ENCODE measurements around the gene ZCCHC18. TPM values are rescaled to one million over a fixed set of nuclear protein-coding genes. Genes with fewer than 3 reads are reported as not detected.
"Not testable (repeated sequence)": the region's sequence is repeated elsewhere in the genome, so short reads cannot be mapped to it uniquely, and the experiment has no call there.

The ZCCHC18 gene
- total RNA-seq, 1 experiment from 2014 or later: not detected

DNA sequence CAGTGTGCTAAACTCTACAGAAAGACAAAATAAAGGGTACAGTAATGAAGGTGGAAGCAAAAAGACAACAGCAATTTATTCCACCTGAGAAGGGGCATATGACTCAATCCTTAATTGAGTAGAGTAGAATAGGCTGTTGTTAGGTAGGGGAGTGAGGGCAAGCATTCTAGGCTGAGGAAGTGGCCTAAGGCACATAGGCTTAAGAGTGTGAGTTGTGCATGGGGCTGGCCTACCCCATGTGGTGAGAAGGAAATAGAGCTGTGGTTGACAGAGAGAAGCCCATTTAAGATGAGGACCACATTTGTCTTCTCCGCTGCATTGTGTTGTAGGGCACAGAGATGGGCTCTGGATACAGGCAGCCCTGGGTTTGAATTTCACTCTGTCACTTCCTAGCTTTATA lies 3.4 kb upstream of the ZCCHC18 start:
- ChIA-PET CTCF (interaction anchor here (1.1 kb wide), 1 partner anchor 9 kb away, joined by 4 read pairs; no protein-coding TSS in a partner anchor), POLR2A (no interaction called here)
- no peak for DNase-seq (ENCODE audit: unreplicated experiment)
- Mint-ChIP-seq H3K36me3 (ENCODE audit: insufficient read depth, unreplicated experiment) (no peaks in the 10 kb centered on the region), H3K4me1 (ENCODE audit: insufficient read depth, unreplicated experiment) (peaks cover 8% of the 10 kb centered on the region), H3K4me3 (ENCODE audit: unreplicated experiment) (no peak overlapping the region), H3K27me3 (ENCODE audit: insufficient read depth, unreplicated experiment) (peaks cover 81% of the 10 kb centered on the region), H3K27ac (ENCODE audit: low read depth, unreplicated experiment) (no peak overlapping the region), H3K9me3 (ENCODE audit: unreplicated experiment) (no peaks in the 10 kb centered on the region)
- BruUV-seq (replicated peaks): no TSS peak
- intact Hi-C loops (cut with micrococcal nuclease): no loop called here
- TF ChIP-seq, protein P1, sequence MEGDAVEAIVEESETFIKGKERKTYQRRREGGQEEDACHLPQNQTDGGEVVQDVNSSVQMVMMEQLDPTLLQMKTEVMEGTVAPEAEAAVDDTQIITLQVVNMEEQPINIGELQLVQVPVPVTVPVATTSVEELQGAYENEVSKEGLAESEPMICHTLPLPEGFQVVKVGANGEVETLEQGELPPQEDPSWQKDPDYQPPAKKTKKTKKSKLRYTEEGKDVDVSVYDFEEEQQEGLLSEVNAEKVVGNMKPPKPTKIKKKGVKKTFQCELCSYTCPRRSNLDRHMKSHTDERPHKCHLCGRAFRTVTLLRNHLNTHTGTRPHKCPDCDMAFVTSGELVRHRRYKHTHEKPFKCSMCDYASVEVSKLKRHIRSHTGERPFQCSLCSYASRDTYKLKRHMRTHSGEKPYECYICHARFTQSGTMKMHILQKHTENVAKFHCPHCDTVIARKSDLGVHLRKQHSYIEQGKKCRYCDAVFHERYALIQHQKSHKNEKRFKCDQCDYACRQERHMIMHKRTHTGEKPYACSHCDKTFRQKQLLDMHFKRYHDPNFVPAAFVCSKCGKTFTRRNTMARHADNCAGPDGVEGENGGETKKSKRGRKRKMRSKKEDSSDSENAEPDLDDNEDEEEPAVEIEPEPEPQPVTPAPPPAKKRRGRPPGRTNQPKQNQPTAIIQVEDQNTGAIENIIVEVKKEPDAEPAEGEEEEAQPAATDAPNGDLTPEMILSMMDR (IDR thresholded peaks at IDR 0.05; ENCODE audit: unreplicated experiment): no peak

- H3K4me1 Mint-ChIP-seq (ENCODE audit: insufficient read depth, unreplicated experiment); H3K36me3 Mint-ChIP-seq (ENCODE audit: insufficient read depth, unreplicated experiment); intact Hi-C loops (cut with micrococcal nuclease); BruUV-seq (replicated peaks); H3K27ac Mint-ChIP-seq (ENCODE audit: low read depth, unreplicated experiment); H3K9me3 Mint-ChIP-seq (ENCODE audit: unreplicated experiment); H3K4me3 Mint-ChIP-seq (ENCODE audit: unreplicated experiment); DNase-seq (ENCODE audit: unreplicated experiment): not testable (repeated sequence)
- ChIA-PET CTCF (interaction anchor here (0.5 to 1.3 kb wide), 3 partner anchors 8 to 823 kb away, joined by 3 to 5 read pairs (median 5); no protein-coding TSS in a partner anchor), POLR2A (interaction anchor here (1.2 kb wide), 1 partner anchor 10 kb away, joined by 4 read pairs; no protein-coding TSS in a partner anchor)
- H3K27me3 Mint-ChIP-seq (ENCODE audit: insufficient read depth, unreplicated experiment): peaks cover 80% of the 10 kb centered on the region
Observed at GRCh38 chrX:104110491-104111240, 1.7 kb upstream of the ZCCHC18 start.

DNA sequence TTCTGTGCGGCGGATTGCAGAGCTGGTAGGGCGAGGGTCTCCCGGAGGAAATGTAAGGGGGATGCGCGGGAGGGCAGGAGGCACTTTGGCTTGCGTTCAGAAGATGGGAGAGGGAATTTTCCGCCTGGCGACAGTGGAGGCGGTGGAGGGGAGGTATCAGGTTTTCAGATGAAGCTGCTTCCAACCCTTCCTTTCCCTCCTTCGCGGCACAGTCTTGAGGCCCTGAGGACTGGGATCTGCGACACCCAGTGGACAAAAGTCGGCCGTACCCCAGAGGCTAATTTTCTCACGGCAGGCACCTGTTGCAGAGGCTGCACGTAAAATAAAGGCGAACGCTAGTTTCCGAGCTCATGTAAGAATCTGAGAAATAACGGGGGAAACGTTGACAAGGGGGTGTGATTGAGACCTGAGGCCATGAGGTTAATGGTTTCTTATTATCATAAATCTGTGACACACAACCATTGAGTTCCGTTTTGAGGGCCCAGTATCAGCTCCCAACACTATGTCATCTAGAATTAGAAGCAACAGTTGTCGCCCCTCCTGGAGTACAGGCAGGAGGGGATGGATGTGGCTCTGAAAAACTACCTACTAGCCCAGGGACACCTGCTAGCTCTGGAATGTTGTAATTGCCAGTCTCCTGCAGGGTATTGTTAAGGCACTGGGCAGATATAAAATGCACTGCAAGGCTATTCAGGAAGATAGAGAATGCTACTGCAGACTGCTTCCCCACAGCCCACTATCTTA lies 1.1 kb downstream of the ZCCHC18 start:
- no TSS peak for BruUV-seq (replicated peaks)
- intact Hi-C loops (cut with micrococcal nuclease): loop anchor here (1.0 to 2.0 kb wide), 2 partner anchors 268 to 427 kb away; partner anchors contain the start of gene MORF4L2
- CTCF ChIA-PET: interaction anchor here (0.6 to 2.0 kb wide), 9 partner anchors 8 to 362 kb away, joined by 3 to 11 read pairs (median 3); no protein-coding TSS in a partner anchor
- POLR2A ChIA-PET: no interaction called here
- TF ChIP-seq, protein P1 (IDR thresholded peaks at IDR 0.05; ENCODE audit: unreplicated experiment): peak; percentile 29
- Mint-ChIP-seq H3K4me3 (ENCODE audit: unreplicated experiment) (peak overlapping the region; percentile 76), H3K27me3 (ENCODE audit: insufficient read depth, unreplicated experiment) (peaks cover 80% of the 10 kb centered on the region), H3K27ac (ENCODE audit: low read depth, unreplicated experiment) (no peak overlapping the region), H3K36me3 (ENCODE audit: insufficient read depth, unreplicated experiment) (no peaks in the 10 kb centered on the region), H3K9me3 (ENCODE audit: unreplicated experiment) (no peaks in the 10 kb centered on the region), H3K4me1 (ENCODE audit: insufficient read depth, unreplicated experiment) (peaks cover 8% of the 10 kb centered on the region)
- DNase-seq (ENCODE audit: unreplicated experiment): peak; percentile 63

DNA sequence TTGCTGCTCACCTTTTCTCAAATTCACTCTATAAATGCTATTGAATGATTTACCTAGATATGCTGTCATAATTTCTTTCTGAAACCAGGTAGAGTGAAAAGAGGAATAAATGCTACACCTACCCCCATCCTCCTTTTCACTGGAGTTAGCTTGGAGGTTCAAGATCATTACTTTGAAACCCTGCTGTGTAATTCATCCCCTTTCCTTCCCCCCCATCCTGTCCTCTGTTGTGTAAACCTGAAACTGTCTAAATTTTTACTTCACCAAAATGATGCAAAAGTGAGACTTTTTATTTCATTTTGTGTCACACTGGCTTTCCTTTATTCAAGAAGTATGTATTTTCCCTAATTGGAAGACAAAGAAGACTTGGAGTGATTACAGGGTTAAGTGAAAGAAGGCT lies 5.4 kb downstream of the ZCCHC18 start:
- H3K36me3 Mint-ChIP-seq (ENCODE audit: insufficient read depth, unreplicated experiment): no peaks in the 10 kb centered on the region
- intact Hi-C loops (cut with micrococcal nuclease): no loop called here
- TF ChIP-seq, protein P1 (IDR thresholded peaks at IDR 0.05; ENCODE audit: unreplicated experiment): no peak
- BruUV-seq (replicated peaks): no TSS peak
- ChIA-PET POLR2A (no interaction called here), CTCF (no interaction called here)
- H3K9me3 Mint-ChIP-seq (ENCODE audit: unreplicated experiment): no peaks in the 10 kb centered on the region
- no peak for DNase-seq (ENCODE audit: unreplicated experiment)
- no peak overlapping the region for H3K4me3 Mint-ChIP-seq (ENCODE audit: unreplicated experiment)
- peaks cover 69% of the 10 kb centered on the region for H3K27me3 Mint-ChIP-seq (ENCODE audit: insufficient read depth, unreplicated experiment)
- H3K27ac Mint-ChIP-seq (ENCODE audit: low read depth, unreplicated experiment): no peak overlapping the region
- peaks cover 7% of the 10 kb centered on the region for H3K4me1 Mint-ChIP-seq (ENCODE audit: insufficient read depth, unreplicated experiment)

Measured in MCF 10A (cell line).